VCaP (cell line): ENCODE results near the gene COQ9.

Source experiments
- H3K27ac ChIP-seq: fragments of 450-650 bp; 2 replicates; pipeline ENCODE4 v1.5.1; 2017
- CTCF ChIP-seq: fragments of 450-650 bp; conservative IDR thresholded peaks from 2 replicates; pipeline ENCODE4 v1.5.1; 2017; ENCODE audit warnings: mild to moderate bottlenecking, moderate library complexity

Gene COQ9

GRCh38 chr16:57505169-57505568 is 57.9 kb downstream of the COQ9 start:
- no peak overlapping the region for H3K27ac ChIP-seq
- TF ChIP-seq CTCF: no peak

GRCh38 chr16:57507136-57508034 is 60.1 kb downstream of the COQ9 start:
- H3K27ac ChIP-seq: no peak overlapping the region

GRCh38 chr16:57508035-57508425 is 60.8 kb downstream of the COQ9 start:
- TF ChIP-seq CTCF: no peak

More at GRCh38 chr16:57507136-57508034, 60.1 kb downstream of the COQ9 start:
- no peak for TF ChIP-seq CTCF

GRCh38 chr16:57509231-57509923 is 62.1 kb downstream of the COQ9 start:
- H3K27ac ChIP-seq: no peak overlapping the region
- TF ChIP-seq CTCF: no peak

More at GRCh38 chr16:57508035-57508425, 60.8 kb downstream of the COQ9 start:
- no peak overlapping the region for H3K27ac ChIP-seq

- H3K27ac ChIP-seq: no peak overlapping the region
- no peak for TF ChIP-seq CTCF
Observed at GRCh38 chr16:57510016-57510871, 63.0 kb downstream of the COQ9 start.
